Sigmoid colon (tissue), 7 donors: ENCODE measurements around the gene TMEM129. TPM values are rescaled to one million over a fixed set of nuclear protein-coding genes. Genes with fewer than 3 reads are reported as not detected.

Experiments
- DNase-seq: peaks from one replicate; pipeline ENCODE4 v3.0.0-alpha.2; 2019
- H3K27ac ChIP-seq, 4 donors: fragments of 200-600 bp; sonication (generic); one replicate each; pipeline ENCODE4 v1.5.1; 2016 to 2019; ENCODE audit warnings: mild to moderate bottlenecking in 1 of 4
- H3K27me3 ChIP-seq, 3 donors: fragments of 200-600 bp; sonication (generic); one replicate each; pipeline ENCODE4 v1.5.1; 2019; ENCODE audit warnings: mild to moderate bottlenecking in 1 of 3
- H3K36me3 ChIP-seq, 4 donors: fragments of 200-600 bp; sonication (generic); one replicate each; pipeline ENCODE4 v1.5.1; 2016 to 2019
- H3K4me1 ChIP-seq, 4 donors: fragments of 200-600 bp; sonication (generic); one replicate each; pipeline ENCODE4 v1.5.1; 2017 to 2019
- H3K4me3 ChIP-seq, 4 donors: fragments of 200-600 bp; sonication (generic); one replicate each; pipeline ENCODE4 v1.5.1; 2017 to 2019; ENCODE audit warnings: mild to moderate bottlenecking in 2 of 4, moderate library complexity in 1 of 4
- H3K9me3 ChIP-seq, 4 donors: fragments of 200-600 bp in 3 of 4; sonication (generic) in 3 of 4; one replicate each; pipeline versions ENCODE4 v1.5.1 to v1.6.1; 2013 to 2019
- EP300 ChIP-seq, 4 donors: sonication (generic); formaldehyde crosslinking; IDR thresholded peaks; one replicate each; pipeline ENCODE4 v1.6.1; 2017; ENCODE audit warnings: antibody characterized with exemption in 4 of 4
- POLR2A ChIP-seq, 2 donors: fragments of 450-650 bp; IDR thresholded peaks; one replicate each; pipeline ENCODE4 v1.6.1; 2016; ENCODE audit warnings: antibody characterized with exemption in 2 of 2, mild to moderate bottlenecking in 2 of 2, moderate library complexity in 2 of 2
- POLR2AphosphoS5 ChIP-seq, 4 donors: sonication (generic); formaldehyde crosslinking; IDR thresholded peaks; one replicate each; pipeline ENCODE4 v1.6.1; 2017; ENCODE audit warnings: antibody characterized with exemption in 4 of 4
- WGBS, 2 donors: extraction: QIAGEN DNeasy Blood & Tissue Kit; methylation state at CpG; one replicate each; pipeline ENCODE4 v1.1.7; 2013; 5-methylcytosine and 5-hydroxymethylcytosine counted together
- intact Hi-C: fragments of 100-400 bp; cut with DNase I; formaldehyde crosslinking; loops from one replicate; pipeline ENCODE4 v1.15.1; 2023
- polyA plus RNA-seq, 3 donors: library from polyadenylated mRNA; stranded (reverse); fragments of 200-250 nt; gene quantifications; one replicate each; pipeline ENCODE4 v1.2.3, GENCODE V29; 2013
- total RNA-seq, 4 donors: library from RNA; depleted of rRNA; stranded (reverse); fragments of >200 nt; gene quantifications; one replicate each; pipeline ENCODE4 v1.1.0, GENCODE V29; 2016
- TF ChIP-seq, protein P1 (sequence below), 4 experiments: fragments of 450-650 bp in 3 of 4; fragments of 200-600 bp in 1 of 4; IDR thresholded peaks; one replicate each; pipeline ENCODE4 v1.5.1; 2016 to 2019; ENCODE audit warnings: antibody characterized with exemption in 4 of 4, mild to moderate bottlenecking in 3 of 4, moderate library complexity in 2 of 4
- donor health status: healthy with polysubstance abuse.
- donor health status: Bipolar disorder and iron deficiency.
- donor health status: healthy.

The TMEM129 gene
- total and polyA plus RNA-seq, 7 donors: 16.9 to 51.4 (median 42.4) TPM

- no peaks in the 10 kb centered on the region for H3K4me1 ChIP-seq
- no peaks in the 10 kb centered on the region for H3K9me3 ChIP-seq
- H3K4me3 ChIP-seq: no peak overlapping the region
- no peaks in the 10 kb centered on the region for H3K36me3 ChIP-seq
- no peak overlapping the region for H3K27ac ChIP-seq
- no peak for TF ChIP-seq EP300 (IDR thresholded peaks at IDR 0.05)
- no peak for TF ChIP-seq POLR2AphosphoS5 (IDR thresholded peaks at IDR 0.05)
- TF ChIP-seq, protein P1, sequence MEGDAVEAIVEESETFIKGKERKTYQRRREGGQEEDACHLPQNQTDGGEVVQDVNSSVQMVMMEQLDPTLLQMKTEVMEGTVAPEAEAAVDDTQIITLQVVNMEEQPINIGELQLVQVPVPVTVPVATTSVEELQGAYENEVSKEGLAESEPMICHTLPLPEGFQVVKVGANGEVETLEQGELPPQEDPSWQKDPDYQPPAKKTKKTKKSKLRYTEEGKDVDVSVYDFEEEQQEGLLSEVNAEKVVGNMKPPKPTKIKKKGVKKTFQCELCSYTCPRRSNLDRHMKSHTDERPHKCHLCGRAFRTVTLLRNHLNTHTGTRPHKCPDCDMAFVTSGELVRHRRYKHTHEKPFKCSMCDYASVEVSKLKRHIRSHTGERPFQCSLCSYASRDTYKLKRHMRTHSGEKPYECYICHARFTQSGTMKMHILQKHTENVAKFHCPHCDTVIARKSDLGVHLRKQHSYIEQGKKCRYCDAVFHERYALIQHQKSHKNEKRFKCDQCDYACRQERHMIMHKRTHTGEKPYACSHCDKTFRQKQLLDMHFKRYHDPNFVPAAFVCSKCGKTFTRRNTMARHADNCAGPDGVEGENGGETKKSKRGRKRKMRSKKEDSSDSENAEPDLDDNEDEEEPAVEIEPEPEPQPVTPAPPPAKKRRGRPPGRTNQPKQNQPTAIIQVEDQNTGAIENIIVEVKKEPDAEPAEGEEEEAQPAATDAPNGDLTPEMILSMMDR (IDR thresholded peaks at IDR 0.05): no peak
- no peak for TF ChIP-seq POLR2A (IDR thresholded peaks at IDR 0.05)
- WGBS, 2 donors: 83 to 87% methylated on average over 15 of the region's 15 CpGs
- DNase-seq: no peak
- H3K27me3 ChIP-seq: peaks cover 0 to under 1% (median under 1%) of the 10 kb centered on the region in 3 donors
- intact Hi-C loops: no loop called here
These were observed 32.7 kb upstream of the TMEM129 start for GRCh38 chr4:1753697-1754311.

DNA sequence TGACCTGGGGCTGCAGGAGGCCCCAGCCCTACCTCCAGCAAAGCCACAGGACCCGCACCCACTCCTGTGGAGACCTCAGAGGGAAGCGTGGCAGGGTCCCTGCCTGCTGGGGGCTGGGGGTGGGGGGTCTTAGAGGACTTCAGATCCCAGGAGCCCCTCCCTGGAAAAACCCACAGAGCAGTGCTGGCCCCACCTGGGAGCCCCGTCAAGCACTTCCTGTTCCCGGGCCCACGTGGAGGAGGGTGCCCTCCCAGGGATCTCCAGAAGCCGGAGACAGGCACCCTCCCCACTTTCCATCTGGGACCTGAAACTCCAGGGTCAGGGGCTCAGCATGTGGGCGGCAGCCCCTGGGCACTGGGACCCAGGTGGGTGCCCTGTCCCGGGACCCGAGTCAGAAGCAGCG is 32.2 kb upstream of the TMEM129 start:
- no peak overlapping the region for H3K4me3 ChIP-seq
- H3K4me1 ChIP-seq: peaks cover 0 to 5% (median 2%) of the 10 kb centered on the region in 4 donors
- no peaks in the 10 kb centered on the region for H3K9me3 ChIP-seq
- intact Hi-C loops: no loop called here
- H3K27ac ChIP-seq: no peak overlapping the region
- DNase-seq: no peak
- H3K27me3 ChIP-seq: peaks cover 0 to 5% (median 5%) of the 10 kb centered on the region in 3 donors
- H3K36me3 ChIP-seq: no peaks in the 10 kb centered on the region
- no peak for TF ChIP-seq POLR2AphosphoS5 (IDR thresholded peaks at IDR 0.05)
- no peak for TF ChIP-seq EP300 (IDR thresholded peaks at IDR 0.05)
- TF ChIP-seq, protein P1 (IDR thresholded peaks at IDR 0.05): no peak
- no peak for TF ChIP-seq POLR2A (IDR thresholded peaks at IDR 0.05)
- 66 to 70% methylated on average over 10 of the region's 10 CpGs for WGBS, 2 donors

DNA sequence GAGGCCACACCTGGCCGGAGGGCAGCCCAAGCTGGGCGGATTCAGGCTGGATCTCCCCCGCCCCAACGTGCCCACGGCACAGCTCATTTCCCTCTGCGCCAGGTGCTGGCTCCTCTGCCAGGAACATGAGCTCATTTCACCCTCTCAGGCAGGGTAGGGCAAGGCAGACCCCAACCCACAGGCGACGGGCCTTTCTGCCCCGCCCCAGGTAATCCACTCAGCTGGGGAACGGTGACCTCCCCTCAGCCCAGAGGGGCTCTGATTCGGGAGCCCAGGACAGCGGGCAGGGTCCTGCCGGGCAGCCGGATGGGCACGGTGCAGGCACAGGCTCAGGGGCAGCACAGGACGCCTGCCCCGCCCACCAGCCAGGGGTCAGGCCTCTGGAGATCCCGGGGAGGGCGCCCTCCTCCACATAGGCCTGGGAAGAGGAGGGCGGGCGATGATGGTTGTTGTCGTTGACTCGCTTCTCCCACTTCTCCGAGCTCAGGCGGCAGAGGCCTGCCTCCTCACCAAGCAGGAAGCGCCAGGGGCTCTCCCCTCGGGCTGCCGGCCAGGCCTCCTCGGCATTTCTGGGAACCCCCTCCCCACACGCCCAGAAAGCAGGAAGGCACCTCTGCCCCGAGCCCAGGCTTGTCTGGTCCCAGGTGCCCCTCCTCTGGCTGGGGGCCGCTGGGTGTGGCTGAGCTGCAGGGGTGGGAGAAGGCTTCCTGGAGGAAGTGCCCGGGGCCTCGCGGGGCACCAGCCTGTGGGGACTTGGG is 31.3 kb upstream of the TMEM129 start:
- peaks cover 0 to 12% (median 5%) of the 10 kb centered on the region in 3 donors for H3K27me3 ChIP-seq
- H3K4me1 ChIP-seq: peaks cover 0 to 7% (median 2%) of the 10 kb centered on the region in 4 donors
- H3K4me3 ChIP-seq: no peak overlapping the region
- H3K36me3 ChIP-seq: no peaks in the 10 kb centered on the region
- H3K27ac ChIP-seq: no peak overlapping the region
- intact Hi-C loops: no loop called here
- TF ChIP-seq, protein P1 (IDR thresholded peaks at IDR 0.05): no peak
- no peak for TF ChIP-seq POLR2AphosphoS5 (IDR thresholded peaks at IDR 0.05)
- TF ChIP-seq POLR2A (IDR thresholded peaks at IDR 0.05): no peak
- no peak for TF ChIP-seq EP300 (IDR thresholded peaks at IDR 0.05)
- WGBS, 2 donors: 11 to 35% methylated on average over 35 of the region's 35 CpGs
- DNase-seq: no peak
- H3K9me3 ChIP-seq: no peaks in the 10 kb centered on the region

DNA sequence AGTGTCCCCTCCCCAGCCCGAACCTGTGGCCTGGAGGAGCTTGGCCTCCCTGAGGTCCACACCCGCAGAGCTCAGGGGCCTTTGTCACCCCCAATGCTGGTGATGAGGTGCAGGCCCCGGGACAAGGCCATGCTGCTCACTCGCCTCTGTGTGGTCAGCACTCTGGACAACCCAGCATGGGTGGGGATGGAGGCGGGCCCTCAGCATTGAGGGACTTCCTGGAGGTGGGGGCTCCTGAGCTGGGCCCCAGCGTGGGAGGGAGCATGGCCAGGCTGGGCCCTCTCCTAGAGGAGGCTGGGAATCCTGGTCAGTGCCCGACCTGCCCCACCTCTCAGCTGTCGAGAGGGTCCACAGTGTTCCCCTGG is 30.8 kb upstream of the TMEM129 start:
- TF ChIP-seq, protein P1 (IDR thresholded peaks at IDR 0.05): no peak
- TF ChIP-seq EP300 (IDR thresholded peaks at IDR 0.05) (no peak), POLR2AphosphoS5 (IDR thresholded peaks at IDR 0.05) (no peak), POLR2A (IDR thresholded peaks at IDR 0.05) (no peak)
- Histone ChIP-seq H3K36me3 (no peaks in the 10 kb centered on the region), H3K4me1 (peaks cover 0 to 7% (median 2%) of the 10 kb centered on the region in 4 donors), H3K27ac (no peak overlapping the region), H3K4me3 (no peak overlapping the region), H3K27me3 (peaks cover 0 to 12% (median 5%) of the 10 kb centered on the region in 3 donors), H3K9me3 (no peaks in the 10 kb centered on the region)
- WGBS, 2 donors: 34 to 68% methylated on average over 8 of the region's 8 CpGs
- intact Hi-C loops: no loop called here
- DNase-seq: no peak
